Adrenal gland (tissue), 12 donors: ENCODE data around the gene BMP2K. TPM values are rescaled to one million over a fixed set of nuclear protein-coding genes. Genes with fewer than 3 reads are reported as not detected.

Experiments
- DNase-seq, 7 donors: peaks; one replicate each; pipeline ENCODE4 v3.0.0-alpha.2; 2019 to 2020
- H3K27ac ChIP-seq, 5 donors: fragments of 200-600 bp; sonication (generic) in 4 of 5; 1 replicate in 3 of 5; 2 replicates in 2 of 5; pipeline versions ENCODE4 v1.5.1 to v1.8.0; 2016 to 2020; ENCODE audit warnings: mild to moderate bottlenecking in 1 of 5
- H3K27me3 ChIP-seq: fragments of 200-600 bp; 2 replicates; pipeline ENCODE4 v1.8.0; 2021
- H3K36me3 ChIP-seq, 2 donors: fragments of 200-600 bp; replicated peaks in 1 of 2; 1 replicate in 1 of 2; 2 replicates in 1 of 2; pipeline versions ENCODE4 v1.5.1 to v1.8.0; 2018 to 2022
- H3K4me1 ChIP-seq, 2 donors: fragments of 200-600 bp; replicated peaks in 1 of 2; 1 replicate in 1 of 2; 2 replicates in 1 of 2; pipeline versions ENCODE4 v1.5.1 to v1.8.0; 2018 to 2021
- H3K4me3 ChIP-seq, 4 donors: fragments of 200-600 bp; sonication (generic) in 3 of 4; one replicate each; pipeline ENCODE4 v1.5.1; 2016 to 2018
- H3K9me3 ChIP-seq, 3 donors: fragments of 200-600 bp; sonication (generic) in 1 of 3; replicated peaks in 1 of 3; 1 replicate in 2 of 3; 2 replicates in 1 of 3; pipeline versions ENCODE4 v1.5.1 to v1.8.0; 2016 to 2021
- CTCF ChIP-seq, 6 experiments: fragments of 450-650 bp in 4 of 6; fragments of 200-600 bp in 2 of 6; sonication (generic) in 1 of 6; IDR thresholded peaks; 1 replicate in 5 of 6; 2 replicates in 1 of 6; pipeline versions ENCODE4 v1.5.1 to v1.8.0; 2016 to 2021; ENCODE audit warnings: antibody characterized with exemption in 6 of 6, mild to moderate bottlenecking in 2 of 6, moderate library complexity in 1 of 6
- POLR2A ChIP-seq, 2 donors: fragments of 450-650 bp; IDR thresholded peaks; one replicate each; pipeline ENCODE4 v1.6.1; 2017; ENCODE audit warnings: antibody characterized with exemption in 2 of 2, mild to moderate bottlenecking in 2 of 2, moderate library complexity in 1 of 2
- WGBS, 4 donors: extraction: QIAGEN DNeasy Blood & Tissue Kit in 2 of 4; methylation state at CpG; one replicate each; pipeline versions ENCODE4 v1.1.5 to v1.1.7; 2013 to 2017; 5-methylcytosine and 5-hydroxymethylcytosine counted together
- intact Hi-C, 2 donors: fragments of 100-400 bp; cut with DNase I; formaldehyde crosslinking; loops; one replicate each; pipeline versions ENCODE4 v1.14.1 to v1.15.0; 2022 to 2023
- polyA plus RNA-seq, 3 donors: library from polyadenylated mRNA; stranded (reverse); fragments of 200-250 nt in 2 of 3; fragments of 350-450 nt in 1 of 3; fragmentation: Illumina TruSeq in 1 of 3; extraction: RNeasy Lipid Tissue Mini Kit (QIAGEN cat#74804) in 1 of 3; gene quantifications; one replicate each; pipeline ENCODE4 v1.2.3, GENCODE V29; 2013 to 2014
- total RNA-seq, 9 donors: library from RNA; depleted of rRNA in 4 of 9; stranded (reverse); fragments of >200 nt in 4 of 9; fragments of 120-200 nt in 1 of 9; fragmentation: NEBNext Ultra II Directional in 1 of 9; extraction: Animal tissue kit (Norgen Biotek cat#: 25700) in 1 of 9; gene quantifications; one replicate each; pipeline versions ENCODE4 v1.1.0 to v1.2.4, GENCODE V29; 2013 to 2023
- donor health status: healthy with polysubstance abuse.
- donor health status: Bipolar disorder and iron deficiency.
- donor health status: DM: yes; HTN: yes; CAD: no.
- donor health status: DM: no; HTN: no; CAD: no.
- donor health status: DM: no; HTN: no; CAD: no.
- donor health status: DM: yes; HTN: yes; CAD: no.

Gene BMP2K
- total and polyA plus RNA-seq, 12 donors: 8.7 to 73.2 (median 35.8) TPM

- Histone ChIP-seq H3K27me3 (no peaks in the 10 kb centered on the region), H3K4me1 (peaks cover 0 to 37% of the 10 kb centered on the region in 2 donors), H3K9me3 (no peaks in the 10 kb centered on the region), H3K36me3 (no peaks in the 10 kb centered on the region), H3K4me3 (peak overlapping the region in 3 of 4 donors; percentile 12 to 96 (median 51)), H3K27ac (peak overlapping the region in 4 of 5 donors; percentile 88 to 99 (median 96))
- 4 to 8% (median 6%) methylated on average over 23 to 28 of the region's 28 CpGs for WGBS, 4 donors
- TF ChIP-seq POLR2A (IDR thresholded peaks at IDR 0.05): peak in 1 of 2 donors; percentile 9
- TF ChIP-seq CTCF (IDR thresholded peaks at IDR 0.05): no peak
- intact Hi-C loops: loop anchor here in 1 of 2 donors (10.0 kb wide), 1 partner anchor 122 kb away; no protein-coding TSS in a partner anchor
- peak; percentile 43 to 77 (median 67) for DNase-seq
Measured at GRCh38 chr4:78776729-78777575, 802 bp downstream of the BMP2K start.

- Histone ChIP-seq H3K4me3 (peak overlapping the region in 1 of 4 donors; percentile 96), H3K36me3 (no peaks in the 10 kb centered on the region), H3K4me1 (peaks cover 0 to 40% of the 10 kb centered on the region in 2 donors), H3K27me3 (no peaks in the 10 kb centered on the region), H3K27ac (peak overlapping the region in 1 of 5 donors; percentile 99), H3K9me3 (no peaks in the 10 kb centered on the region)
- TF ChIP-seq POLR2A (IDR thresholded peaks at IDR 0.05) (no peak), CTCF (IDR thresholded peaks at IDR 0.05) (no peak)
- DNase-seq: no peak
- intact Hi-C loops: loop anchor here in 1 of 2 donors (10.0 kb wide), 1 partner anchor 123 kb away; no protein-coding TSS in a partner anchor
- WGBS, 4 donors: 62 to 77% (median 71%) methylated on average over 8 of the region's 8 CpGs
Measured at GRCh38 chr4:78777576-78777940, 1.4 kb downstream of the BMP2K start.

- 92 to 95% (median 94%) methylated on average over 4 of the region's 4 CpGs for WGBS, 4 donors
- TF ChIP-seq POLR2A (IDR thresholded peaks at IDR 0.05): no peak
- TF ChIP-seq CTCF (IDR thresholded peaks at IDR 0.05): no peak
- no peak overlapping the region for H3K27ac ChIP-seq
- no peaks in the 10 kb centered on the region for H3K36me3 ChIP-seq
- no peaks in the 10 kb centered on the region for H3K9me3 ChIP-seq
- H3K27me3 ChIP-seq: no peaks in the 10 kb centered on the region
- intact Hi-C loops: loop anchor here in 1 of 2 donors (10.0 kb wide), 1 partner anchor 124 kb away; no protein-coding TSS in a partner anchor
- H3K4me3 ChIP-seq: peak overlapping the region in 1 of 4 donors; percentile 96
- no peak for DNase-seq
- peaks cover 0 to 44% of the 10 kb centered on the region in 2 donors for H3K4me1 ChIP-seq
Measured at GRCh38 chr4:78778530-78778929, 2.4 kb downstream of the BMP2K start.

- Histone ChIP-seq H3K4me3 (peak overlapping the region in 1 of 4 donors; percentile 96), H3K27me3 (no peaks in the 10 kb centered on the region), H3K27ac (no peak overlapping the region), H3K36me3 (no peaks in the 10 kb centered on the region), H3K4me1 (peaks cover 0 to 51% of the 10 kb centered on the region in 2 donors), H3K9me3 (no peaks in the 10 kb centered on the region)
- WGBS, 4 donors: 49 to 84% (median 80%) methylated on average over 2 of the region's 2 CpGs
- no peak for DNase-seq
- TF ChIP-seq CTCF (IDR thresholded peaks at IDR 0.05) (no peak), POLR2A (IDR thresholded peaks at IDR 0.05) (no peak)
- intact Hi-C loops: loop anchor here in 1 of 2 donors (10.0 kb wide), 1 partner anchor 124 kb away; no protein-coding TSS in a partner anchor
Measured at GRCh38 chr4:78779280-78779679, 3.1 kb downstream of the BMP2K start.
